HL-60 (cell line): ENCODE measurements around the gene CDH22.

Source experiments
- CTCF ChIP-seq: IDR thresholded peaks from one replicate; pipeline ENCODE4 v1.5.1; 2011; ENCODE audit warnings: low read length, control low read depth, inconsistent platforms; ENCODE audit not compliant: insufficient read depth
- GABPA ChIP-seq: IDR thresholded peaks from 2 replicates; pipeline ENCODE4 v1.6.1; 2012; ENCODE audit warnings: low read depth
- POLR2AphosphoS5 ChIP-seq: IDR thresholded peaks from 2 replicates; pipeline ENCODE4 v1.6.1; 2012; ENCODE audit warnings: low read depth
- TF ChIP-seq, protein P1 (sequence below): IDR thresholded peaks from 2 replicates; pipeline ENCODE4 v1.6.1; 2012; ENCODE audit warnings: low read depth; ENCODE audit not compliant: insufficient replicate concordance

GRCh38 chr20:46346770-46347169, 38.5 kb upstream of the CDH22 start:
- TF ChIP-seq CTCF = no peak
- TF ChIP-seq, protein P1, sequence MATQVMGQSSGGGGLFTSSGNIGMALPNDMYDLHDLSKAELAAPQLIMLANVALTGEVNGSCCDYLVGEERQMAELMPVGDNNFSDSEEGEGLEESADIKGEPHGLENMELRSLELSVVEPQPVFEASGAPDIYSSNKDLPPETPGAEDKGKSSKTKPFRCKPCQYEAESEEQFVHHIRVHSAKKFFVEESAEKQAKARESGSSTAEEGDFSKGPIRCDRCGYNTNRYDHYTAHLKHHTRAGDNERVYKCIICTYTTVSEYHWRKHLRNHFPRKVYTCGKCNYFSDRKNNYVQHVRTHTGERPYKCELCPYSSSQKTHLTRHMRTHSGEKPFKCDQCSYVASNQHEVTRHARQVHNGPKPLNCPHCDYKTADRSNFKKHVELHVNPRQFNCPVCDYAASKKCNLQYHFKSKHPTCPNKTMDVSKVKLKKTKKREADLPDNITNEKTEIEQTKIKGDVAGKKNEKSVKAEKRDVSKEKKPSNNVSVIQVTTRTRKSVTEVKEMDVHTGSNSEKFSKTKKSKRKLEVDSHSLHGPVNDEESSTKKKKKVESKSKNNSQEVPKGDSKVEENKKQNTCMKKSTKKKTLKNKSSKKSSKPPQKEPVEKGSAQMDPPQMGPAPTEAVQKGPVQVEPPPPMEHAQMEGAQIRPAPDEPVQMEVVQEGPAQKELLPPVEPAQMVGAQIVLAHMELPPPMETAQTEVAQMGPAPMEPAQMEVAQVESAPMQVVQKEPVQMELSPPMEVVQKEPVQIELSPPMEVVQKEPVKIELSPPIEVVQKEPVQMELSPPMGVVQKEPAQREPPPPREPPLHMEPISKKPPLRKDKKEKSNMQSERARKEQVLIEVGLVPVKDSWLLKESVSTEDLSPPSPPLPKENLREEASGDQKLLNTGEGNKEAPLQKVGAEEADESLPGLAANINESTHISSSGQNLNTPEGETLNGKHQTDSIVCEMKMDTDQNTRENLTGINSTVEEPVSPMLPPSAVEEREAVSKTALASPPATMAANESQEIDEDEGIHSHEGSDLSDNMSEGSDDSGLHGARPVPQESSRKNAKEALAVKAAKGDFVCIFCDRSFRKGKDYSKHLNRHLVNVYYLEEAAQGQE = no peak
- no peak for TF ChIP-seq GABPA
- TF ChIP-seq POLR2AphosphoS5 = no peak
